ENCODE data around the gene TMEM163.
A peak's percentile ranks its signal among the peaks of the same experiment; 100 is the strongest.
"Not testable (repeated sequence)": the region's sequence is repeated elsewhere in the genome, so short reads cannot be mapped to it uniquely, and the experiment has no call there.

TMEM163 gene

DNA sequence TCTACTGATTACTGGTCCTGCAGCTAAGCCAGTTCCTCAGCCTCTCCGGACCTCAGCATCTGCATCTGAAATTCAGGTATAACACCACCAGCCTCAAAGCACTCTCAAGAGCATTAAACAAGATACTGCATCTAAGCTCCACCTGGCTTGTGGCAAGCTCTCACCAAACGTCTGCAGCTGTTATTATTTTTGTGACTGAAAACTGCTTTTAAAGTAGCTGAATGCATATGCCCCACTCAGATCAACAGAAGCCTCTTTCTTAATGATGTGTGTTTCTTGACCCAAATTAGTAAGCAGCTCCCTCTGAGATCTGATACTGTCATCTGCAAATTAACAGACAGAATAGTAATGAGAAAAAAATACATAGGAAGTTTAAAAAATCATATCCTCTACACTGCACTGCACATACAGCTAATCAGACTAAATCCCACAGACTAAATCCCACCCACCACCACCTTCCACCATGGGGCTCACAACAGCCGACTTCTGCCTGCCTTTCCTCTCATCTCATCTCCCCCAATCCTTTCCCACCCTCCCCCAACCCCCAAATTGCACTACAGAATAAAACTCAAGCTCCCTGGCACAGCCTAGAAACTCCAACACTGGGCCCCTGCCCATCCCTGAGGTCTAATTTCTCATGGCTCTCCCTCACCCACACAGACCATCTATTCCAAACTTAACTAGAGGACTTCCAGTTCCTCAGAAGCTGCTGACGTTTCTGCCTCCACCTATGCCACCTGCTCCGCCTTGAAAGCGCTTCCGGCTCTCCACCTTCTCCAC lies 52.9 kb downstream of the TMEM163 start:
- no peak for DNase-seq (ENCODE audit: low read depth in 3 of 3)

DNA sequence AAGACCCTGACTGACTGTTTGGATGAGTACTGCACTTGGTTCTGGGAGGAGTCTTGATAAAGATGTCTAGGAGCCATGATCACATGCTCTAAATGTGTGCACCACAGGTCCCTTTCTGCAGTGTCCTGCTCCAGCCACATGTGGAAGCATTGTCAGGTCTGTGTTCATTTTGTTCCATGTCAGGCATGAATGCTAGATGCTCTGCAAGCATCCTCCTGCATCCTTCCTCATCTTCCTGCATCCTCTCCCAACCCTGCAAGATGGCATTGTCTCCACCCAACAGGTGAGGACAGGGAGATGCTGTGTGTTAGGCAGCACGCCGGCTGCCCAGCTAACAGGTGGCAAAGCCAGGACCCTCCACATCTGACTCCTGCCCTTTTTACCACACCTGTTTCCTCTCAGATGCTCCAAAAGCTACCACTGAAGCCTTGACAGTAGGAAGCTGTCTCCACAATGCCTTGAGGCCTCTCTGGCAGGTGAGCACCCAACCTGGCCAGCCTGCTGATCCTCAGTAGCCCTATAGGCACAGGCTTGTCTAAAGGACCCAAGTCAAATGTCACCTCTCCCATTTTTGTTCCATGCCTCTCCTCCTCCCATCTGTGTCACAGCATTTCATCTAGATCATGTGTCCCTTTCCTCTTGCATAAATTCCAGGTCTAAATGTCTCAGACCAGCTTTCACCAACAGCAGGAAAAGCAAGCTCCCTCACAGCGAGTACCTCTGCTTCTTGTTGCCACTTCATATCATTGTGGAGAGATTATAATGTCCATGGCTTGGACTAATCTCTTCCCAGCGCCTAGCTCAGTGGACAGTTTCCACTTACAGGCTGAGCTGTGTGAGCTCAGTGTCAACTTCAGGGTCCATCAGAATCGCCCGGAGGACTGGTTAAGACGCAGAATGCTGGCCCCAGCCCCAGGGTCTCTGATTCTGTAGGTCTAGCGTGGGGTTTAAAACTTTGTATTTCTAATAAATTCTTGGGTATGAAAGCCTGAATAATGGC lies 55.0 kb downstream of the TMEM163 start:
- no peak for DNase-seq (ENCODE audit: low read depth in 3 of 3)

DNA sequence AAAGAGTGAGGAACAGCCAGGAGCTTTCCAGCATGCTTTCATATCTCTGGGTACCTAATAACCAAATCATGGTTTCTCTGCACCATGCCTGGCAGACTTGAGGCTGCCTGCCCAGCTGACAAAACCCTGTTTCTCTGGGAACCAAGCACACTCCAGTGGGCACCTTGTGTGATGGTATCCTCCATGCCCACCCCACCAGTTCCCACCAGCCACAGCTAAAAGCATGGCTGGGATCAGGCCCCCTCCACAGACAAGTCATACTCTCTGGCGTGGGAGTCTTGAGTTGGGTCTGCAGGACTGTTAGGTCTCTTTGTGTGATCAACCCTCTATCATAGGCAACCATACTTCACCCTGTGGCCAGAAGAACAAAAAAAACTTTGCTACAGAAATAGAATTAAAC lies 56.0 kb downstream of the TMEM163 start:
- no peak for DNase-seq (ENCODE audit: low read depth in 3 of 3)

DNA sequence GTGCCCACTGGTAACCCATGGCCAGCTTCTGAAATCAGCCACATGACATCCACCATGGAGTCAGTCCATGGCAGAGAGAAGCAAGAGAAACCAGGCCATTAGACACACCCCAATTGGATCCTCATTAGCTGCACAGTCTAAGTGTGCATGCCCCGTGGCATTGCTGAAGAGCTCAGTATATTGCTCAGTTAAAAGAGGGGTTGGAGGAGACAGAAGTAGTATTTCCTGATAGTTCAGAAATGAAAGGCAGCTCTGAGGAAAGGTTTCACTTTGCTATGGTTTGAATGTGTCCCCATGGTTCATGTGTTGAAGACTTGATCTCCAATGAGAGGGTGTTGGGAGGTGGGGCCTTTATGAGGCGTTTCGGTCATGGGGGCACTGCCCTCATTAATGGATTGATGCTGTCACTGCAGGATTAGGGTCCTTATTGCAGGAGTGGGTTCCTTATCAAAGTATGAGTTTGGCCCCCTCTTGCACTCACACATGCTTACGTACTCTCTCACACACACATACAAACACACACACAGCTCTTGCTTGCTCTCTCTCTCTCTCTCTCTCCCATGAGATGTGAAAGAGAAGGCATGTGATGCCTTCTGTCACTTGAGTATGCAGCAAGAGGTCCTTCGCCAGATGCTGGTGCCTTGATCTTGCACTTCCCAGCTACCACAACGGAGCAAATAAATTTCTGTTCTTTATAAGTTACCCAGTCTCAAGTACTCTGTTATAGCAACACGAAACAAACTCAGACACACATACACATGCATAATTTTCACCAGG lies 58.0 kb downstream of the TMEM163 start:
- DNase-seq (ENCODE audit: low read depth in 3 of 3): no peak

DNA sequence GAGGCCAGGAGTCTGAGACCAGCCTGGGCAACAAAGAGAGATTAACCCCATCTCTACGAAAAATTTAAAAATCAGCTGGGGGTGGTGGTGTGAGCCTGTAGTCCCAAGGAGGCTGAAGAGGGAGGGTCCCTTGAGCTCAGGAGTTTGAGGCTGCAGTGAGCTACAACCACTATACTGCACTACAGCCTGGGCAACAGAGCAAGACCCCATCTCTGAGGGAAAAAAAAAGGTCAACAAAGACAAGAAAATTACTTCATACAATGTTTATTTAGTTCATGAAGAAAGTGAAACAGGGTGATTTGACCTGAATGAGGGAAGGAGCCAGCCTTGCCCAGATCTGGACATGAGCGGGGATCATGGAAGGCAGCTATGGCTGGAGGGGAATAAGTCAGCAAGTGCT lies 59.1 kb downstream of the TMEM163 start:
- no peak for DNase-seq (ENCODE audit: low read depth in 3 of 3)

DNA sequence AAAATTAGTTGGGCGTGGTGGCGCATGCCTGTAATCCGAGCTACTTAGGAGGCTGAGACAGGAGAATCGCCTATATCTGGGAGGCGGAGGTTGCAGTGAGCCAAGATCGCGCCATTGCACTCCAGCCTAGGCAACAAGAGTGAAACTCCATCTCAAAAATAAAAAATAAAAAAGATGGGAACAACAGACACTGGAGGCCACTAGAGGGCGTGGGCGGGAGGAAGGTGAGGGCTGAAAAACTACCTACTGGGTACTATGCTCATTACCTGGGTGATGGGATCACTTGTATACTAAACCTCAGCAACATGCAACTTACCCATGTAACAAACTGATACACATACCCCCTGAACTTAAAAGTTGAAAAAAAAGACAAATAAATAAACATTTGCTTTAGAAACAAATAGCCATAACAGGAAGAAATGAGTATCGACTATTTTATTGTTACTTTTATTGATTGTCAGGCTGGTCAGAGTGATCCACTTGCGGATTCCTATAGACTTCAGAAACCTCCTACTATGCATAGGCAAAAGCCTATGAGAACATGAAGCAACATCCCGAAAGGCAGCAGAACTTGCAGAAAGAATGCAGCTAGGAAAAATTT lies 61.0 kb downstream of the TMEM163 start:
- DNase-seq (ENCODE audit: low read depth in 3 of 3): no peak

DNA sequence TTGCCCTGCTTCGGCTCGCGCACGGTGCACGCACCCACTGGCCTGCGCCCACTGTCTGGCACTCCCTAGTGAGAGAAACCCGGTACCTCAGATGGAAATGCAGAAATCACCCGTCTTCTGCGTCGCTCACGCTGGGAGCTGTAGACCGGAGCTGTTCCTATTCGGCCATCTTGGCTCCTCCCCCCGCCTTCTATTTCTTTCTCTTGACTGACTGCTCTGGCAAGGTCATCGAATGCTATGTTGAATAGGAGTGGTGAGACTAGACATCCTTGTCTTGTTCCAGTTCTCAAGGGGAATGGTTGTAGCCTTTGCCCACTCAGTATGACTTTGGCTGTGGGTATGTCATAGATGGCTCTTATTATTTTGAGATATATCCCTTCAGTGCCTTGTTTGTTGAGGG lies 62.4 kb downstream of the TMEM163 start:
- DNase-seq (ENCODE audit: low read depth in 3 of 3): not testable (repeated sequence)

DNA sequence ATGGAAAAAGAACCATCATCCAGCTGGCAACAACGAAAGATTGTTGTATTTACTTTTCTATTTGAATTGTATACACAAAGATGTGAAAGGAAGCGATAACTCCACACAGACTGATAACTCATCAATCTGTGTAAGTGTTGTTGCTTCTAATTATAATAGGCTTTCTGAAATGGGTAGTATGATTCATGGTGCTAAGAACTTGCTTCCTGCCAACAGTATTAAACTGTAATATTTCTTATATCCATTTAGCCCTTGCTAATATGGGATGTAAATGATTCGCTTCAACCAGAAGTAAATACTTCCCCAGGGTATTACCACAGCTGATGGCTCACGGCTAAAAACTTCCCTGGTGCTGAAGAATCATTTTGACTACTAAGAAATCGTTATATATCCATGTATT lies 70.2 kb downstream of the TMEM163 start:
- no peak for DNase-seq (ENCODE audit: low read depth in 3 of 3)

DNA sequence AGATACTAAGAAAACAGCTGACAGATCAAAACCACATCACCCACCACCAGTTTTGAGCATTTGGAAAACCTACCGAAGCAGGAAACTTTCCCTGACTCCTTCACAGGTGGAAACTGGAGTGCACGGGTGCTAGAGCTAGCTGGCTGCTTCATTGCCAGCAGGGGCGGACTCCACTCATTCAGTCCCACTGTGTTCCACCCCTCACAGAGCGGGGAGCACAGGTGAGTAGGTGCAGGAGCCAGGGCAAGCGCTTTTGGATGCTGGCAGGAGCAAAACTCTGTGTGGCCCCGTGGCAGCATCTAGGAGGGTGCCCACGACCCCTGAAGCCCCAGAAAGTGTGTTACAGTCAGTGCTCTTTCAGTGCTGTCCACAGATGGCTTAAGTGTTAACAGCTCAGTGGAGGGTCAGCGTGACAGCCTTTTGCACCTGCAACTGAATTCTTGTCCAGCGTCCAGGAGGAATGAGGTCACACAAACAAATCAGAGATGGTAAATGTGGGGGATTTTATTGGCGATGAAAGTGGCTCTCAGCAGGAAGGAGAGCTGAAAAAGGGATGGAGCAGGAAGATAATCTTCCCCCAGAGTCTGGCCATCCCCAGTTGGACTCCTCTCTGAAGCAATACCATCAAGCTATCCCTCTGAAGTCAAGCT lies 71.1 kb downstream of the TMEM163 start:
- DNase-seq (ENCODE audit: low read depth in 3 of 3): no peak

DNA sequence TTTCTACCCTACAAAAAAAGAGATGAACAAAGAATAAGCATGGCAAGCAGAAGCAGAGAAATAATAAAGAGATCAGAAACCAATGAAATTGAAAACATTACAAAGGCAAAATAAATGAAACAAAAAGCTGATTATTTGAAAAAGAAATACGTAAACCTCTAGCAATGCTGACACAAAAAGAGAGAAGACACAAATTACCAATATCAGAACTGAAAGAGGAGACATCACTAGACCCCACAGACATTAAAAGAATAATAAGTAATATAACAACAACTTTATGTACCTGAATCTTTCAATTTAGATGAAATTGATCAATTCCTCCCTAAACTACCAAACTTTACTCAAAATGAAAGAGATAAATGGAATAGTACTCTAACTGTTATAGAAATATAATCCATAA lies 75.9 kb downstream of the TMEM163 start:
- DNase-seq (ENCODE audit: low read depth in 3 of 3): no peak

DNA sequence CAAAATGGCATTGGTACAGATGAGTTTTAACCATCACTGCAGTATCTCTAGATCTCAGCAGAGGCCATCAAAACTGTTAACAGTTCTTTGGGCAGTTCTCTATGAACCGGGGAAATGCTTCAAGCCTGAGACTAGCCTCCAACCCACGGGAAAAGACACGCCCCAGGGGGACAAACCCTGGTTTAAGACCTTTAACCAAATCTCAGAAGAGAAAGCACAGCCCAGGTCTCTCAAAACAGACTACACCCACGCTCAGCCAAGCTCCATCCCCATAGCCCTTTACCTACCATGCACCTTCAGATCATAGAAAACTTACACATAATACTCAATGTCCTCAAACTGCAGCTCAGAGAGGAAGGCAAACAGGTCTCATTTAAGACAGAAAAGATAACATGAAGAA lies 78.3 kb downstream of the TMEM163 start:
- DNase-seq (ENCODE audit: low read depth in 3 of 3): no peak

DNA sequence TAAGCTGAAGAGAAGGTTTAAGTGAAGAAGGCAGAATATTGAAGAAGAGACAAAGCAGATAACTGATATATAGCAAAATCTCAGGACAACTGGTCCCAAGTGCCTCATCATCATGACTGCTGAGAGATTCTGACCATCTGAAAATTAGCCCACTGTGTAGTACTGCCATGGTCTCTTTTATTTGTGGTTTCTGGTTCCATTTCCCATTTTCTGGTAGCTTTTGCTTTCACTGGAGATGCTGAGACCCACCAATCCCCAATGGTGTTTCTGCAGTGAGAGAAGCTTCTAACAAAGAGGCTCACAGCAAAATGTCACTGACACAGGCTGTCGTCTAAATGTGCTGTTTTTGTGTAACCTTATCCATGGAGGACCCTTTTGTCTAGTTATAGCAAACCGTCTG lies 79.5 kb downstream of the TMEM163 start:
- no peak for DNase-seq (ENCODE audit: low read depth in 3 of 3)

DNA sequence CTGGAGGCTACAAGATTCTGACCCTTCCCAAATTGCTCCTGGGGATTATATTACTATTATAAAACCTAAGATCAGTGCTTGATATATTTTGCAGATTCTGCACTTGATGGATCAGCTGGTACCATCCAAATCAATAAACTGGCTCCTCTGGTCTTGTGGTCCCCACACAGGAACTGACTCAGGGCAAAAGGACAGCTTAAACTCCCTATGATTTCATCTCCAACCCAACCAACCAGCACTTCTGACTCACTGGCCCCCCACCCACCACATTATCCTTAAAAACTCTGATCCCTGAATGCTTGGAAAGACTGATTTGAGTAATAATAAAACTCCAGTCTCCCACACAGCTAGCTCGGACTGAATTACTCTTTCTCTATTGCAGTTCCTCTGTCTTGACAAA lies 82.1 kb downstream of the TMEM163 start:
- no peak for DNase-seq (ENCODE audit: low read depth in 3 of 3)

DNA sequence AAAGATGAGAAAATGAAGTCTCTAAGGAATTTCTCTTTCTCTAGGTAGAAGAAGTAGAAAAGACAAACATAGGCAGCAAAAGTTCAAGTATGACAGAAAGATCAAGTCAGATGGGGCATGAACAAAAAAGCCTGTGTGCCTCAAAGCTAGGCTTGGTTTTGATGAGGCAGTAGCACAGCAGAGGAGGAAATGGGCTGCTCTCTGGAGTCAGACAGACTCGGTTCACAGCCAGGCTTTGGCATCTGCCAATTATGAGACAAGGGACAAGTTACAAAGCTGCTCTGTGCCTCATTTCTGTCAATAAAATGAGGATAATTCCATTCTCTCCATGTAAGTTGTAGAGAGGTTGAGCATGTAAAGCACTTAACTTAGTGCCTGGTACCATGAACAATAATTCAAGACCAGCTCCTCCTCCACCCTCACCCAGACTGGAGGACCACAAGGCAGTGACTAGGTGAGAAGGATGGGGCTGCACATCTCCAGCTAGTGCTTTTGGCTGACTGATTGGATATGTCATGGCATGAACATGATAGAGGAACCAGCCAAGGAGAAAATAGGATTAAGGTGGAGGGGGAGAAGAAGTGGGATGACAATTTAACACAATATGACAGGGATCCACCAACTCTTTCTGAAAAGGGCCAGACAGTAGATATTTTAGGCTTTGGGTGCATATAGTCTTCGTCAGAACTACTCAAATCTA lies 84.6 kb downstream of the TMEM163 start:
- no peak for DNase-seq (ENCODE audit: low read depth in 3 of 3)

DNA sequence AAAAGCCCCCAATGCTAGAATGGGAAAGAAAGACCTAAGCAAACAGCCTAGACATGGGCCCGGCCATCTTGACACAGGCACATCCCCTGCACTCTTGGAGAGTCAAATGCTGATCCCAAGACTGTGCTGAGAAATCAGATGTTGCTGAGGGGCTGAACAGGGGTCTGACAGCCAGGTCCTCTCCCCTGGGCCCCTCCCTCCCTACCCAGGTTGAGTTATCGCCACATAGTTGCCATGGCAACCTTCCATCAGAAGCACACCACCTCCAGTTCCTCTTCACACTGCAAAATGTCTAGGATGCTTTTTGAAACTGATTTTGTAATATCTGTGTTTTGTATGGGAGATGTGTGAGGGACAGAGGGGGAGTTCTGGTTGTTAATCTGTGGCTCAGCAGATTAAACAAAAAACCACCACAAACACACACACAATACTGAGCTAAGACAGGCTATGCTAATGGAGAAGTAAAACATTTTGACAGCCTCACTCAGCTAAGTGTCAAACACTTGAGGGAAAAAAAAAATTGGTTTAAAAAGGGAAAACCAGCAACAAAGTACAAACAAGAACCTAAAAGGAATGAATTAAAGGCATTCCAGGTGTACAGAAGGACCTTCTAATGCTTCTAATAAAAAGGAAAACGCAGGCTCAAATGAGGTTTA lies 88.2 kb downstream of the TMEM163 start:
- no peak for DNase-seq (ENCODE audit: low read depth in 3 of 3)

DNA sequence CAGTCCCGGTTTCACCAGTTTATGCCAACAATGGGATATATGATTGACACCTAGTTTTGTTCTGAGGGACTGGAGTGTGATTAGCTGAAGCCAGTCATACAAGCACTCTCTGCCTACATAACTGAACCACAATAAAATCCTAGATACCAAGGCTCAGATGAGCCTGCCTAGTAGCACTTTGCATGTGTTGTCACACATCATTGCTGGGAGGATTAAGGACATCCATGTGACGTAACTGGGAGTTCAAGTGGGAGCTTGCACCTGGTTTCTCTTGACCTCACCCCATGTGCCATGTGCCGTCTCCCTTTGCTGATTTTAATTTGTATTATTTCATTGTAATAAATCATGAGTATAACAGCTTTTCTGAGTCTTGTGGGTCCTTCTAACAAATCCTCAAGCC lies 90.3 kb downstream of the TMEM163 start:
- no peak for DNase-seq (ENCODE audit: low read depth in 3 of 3)

DNA sequence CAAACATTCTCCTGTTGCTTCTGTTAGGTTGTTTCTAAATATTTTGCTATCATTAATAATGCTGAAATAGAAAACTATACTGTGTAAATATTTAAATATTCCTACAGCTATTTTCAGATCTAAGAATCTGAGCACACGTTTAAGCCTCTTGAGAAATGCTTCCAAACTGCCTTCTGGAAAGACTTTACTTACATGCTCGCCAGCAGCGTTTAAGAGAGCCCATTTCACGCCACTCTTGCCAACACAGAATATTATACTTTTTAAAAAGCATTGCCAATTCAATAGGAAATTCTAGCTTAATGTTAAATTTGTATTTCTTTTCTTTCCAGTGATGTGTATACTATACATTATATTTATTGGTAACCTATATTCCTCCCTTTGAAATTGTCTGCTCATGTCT lies 92.0 kb downstream of the TMEM163 start:
- no peak for DNase-seq (ENCODE audit: low read depth in 3 of 3)

DNA sequence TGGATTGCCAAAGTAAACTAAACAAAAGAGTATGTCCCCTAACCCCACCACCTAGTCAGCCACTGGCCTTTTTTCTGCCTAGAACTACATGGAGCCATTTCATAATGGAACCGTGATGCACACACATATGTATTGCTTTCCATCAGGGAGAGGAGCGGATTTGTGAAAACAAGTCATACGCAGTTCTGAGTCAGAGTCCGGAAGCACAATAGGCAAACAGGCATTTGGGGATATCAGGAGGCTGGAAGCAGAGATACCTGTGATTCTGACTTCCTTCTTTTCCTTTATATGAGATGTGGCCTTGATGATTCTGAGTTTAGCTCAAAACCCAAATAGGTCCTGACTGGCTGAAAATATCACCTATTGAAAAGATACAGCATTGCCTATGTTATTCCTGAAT lies 93.5 kb downstream of the TMEM163 start:
- no peak for DNase-seq (ENCODE audit: low read depth in 3 of 3)

DNA sequence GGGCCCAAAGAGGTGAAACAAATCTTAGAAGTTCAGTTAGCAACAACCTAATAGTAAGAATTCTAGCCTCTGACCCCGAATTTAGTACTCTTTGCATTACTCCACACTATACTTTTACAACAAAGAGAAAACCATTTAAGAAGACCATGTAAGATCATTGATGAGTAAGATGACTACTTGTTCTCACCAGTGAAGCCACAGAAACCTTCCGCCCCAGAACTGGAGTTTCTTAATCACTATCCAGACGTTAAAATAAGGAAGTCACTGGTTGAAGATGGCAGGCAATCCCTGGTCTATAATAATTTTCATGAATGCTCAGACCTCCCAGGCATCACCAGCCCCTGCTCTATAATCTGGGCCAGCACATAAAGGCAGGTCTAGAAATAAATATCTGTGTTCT lies 95.0 kb downstream of the TMEM163 start:
- DNase-seq (ENCODE audit: low read depth in 3 of 3): peak in 2 of 3 donors; percentile 16 to 20

DNA sequence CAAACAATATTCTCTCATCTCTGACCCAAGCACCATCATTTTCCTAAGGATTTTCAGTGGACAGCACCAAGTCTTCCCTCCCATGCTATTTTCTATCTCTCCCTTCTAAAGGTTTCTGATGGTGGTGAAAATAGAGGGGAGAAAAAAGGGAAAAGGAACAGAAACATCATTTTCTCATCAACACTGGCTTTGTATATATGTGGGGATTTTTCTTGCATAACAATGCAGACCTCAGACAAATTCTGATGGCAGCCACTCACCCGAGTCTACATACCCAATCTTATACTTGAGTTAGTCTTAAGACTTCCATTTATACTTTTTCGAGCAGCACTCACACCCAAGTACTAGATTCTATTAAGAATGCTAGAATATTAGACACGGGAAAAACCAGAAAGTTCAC lies 95.8 kb downstream of the TMEM163 start:
- DNase-seq (ENCODE audit: low read depth in 3 of 3): no peak

Measured in stimulated activated CD4-positive, alpha-beta T cell treated with anti-CD3 and anti-CD28 coated beads, TNF-alpha, amount 100 ng/mL, for 48 hours (primary cell).